HG03060 (cell line): ENCODE results near the gene MINAR1.

ENCODE experiments used
- ATAC-seq: cut with Tn5 transposase; IDR thresholded peaks from one replicate; pipeline ENCODE4 v1.9.1; 2021; ENCODE audit warnings: low read depth, moderate number of reproducible peaks; ENCODE audit not compliant: unreplicated experiment

Gene MINAR1

DNA sequence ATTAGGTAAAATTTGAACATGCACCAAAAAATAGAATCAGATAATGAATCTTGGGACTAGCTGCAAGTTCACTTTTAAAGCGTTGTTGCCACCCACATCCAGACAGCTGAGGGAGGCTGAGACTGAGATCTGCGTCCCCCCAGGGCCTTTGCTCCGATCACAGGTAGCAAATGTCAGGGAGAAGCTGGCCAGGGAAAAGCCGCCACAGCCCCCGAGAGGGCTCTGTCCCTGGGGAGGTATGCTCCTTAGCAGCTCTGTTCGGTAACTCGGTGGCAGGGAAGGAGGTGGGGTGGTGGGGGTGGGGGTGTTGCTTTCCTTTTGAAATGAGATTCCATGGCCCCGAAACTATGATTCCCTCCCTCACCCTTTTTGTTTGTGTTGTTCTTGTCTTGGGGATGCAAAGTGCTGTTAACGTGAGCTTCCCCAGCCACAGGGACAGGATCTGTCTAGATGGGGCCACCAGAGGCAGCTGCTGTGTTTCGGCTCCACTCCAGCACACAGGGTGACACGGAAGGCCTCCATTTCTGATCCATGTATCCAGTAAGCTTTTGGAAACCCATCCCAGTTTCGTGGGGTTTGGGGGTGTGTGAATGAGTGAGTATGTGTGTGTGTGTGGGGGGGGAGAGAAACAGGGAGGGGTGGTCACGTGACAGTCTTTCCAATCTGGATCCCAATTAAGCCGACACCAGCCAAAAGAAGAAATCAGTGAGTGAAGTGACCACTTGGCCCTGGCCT, 1.1 kb upstream of the MINAR1 start:
- ATAC-seq, result no peak

DNA sequence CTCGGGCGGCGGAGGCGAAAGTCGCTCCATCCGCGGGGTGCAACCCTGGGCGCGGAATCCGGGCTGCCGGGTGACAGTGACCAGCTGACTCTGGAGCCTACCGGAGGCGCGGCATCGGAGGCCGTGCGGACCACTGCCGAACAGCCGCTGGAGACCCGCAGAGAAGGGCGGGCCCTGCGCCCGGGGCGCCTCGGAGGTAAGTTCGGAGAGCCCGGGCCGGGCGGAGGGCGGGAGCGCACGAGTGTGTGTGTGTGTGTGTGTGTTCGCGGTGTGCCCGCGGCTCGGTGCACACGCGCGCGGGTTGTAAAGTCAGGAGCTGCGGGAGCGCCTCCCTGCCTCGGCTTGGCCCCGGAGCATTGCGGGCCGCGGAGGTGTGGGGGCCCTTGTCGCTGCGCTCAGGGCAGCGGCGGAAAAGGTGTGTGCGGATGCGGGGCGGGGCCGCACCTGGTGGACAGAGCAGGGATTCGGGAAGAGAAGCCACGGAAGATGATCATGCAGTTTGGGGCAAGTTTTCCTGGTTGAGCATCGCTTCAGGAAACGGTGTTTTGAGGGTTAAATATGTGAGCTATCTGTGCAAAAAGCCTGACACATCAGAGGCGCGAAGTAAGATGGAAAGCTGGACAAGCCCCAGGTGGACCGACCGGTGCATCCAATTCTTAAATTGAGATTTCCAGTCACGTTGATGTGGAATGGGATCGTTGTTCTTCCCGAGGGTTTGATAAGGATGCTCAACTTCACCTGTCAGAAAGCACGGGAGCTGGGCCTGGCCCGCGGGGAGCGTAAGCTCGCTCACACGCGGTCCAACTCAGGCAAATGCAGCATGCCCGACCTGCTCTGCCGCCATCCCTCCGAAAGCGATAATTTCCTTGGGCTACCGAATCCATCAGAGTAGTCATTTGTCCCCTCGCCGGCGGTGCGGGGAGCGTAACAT, 474 bp downstream of the MINAR1 start:
- ATAC-seq, result no peak

DNA sequence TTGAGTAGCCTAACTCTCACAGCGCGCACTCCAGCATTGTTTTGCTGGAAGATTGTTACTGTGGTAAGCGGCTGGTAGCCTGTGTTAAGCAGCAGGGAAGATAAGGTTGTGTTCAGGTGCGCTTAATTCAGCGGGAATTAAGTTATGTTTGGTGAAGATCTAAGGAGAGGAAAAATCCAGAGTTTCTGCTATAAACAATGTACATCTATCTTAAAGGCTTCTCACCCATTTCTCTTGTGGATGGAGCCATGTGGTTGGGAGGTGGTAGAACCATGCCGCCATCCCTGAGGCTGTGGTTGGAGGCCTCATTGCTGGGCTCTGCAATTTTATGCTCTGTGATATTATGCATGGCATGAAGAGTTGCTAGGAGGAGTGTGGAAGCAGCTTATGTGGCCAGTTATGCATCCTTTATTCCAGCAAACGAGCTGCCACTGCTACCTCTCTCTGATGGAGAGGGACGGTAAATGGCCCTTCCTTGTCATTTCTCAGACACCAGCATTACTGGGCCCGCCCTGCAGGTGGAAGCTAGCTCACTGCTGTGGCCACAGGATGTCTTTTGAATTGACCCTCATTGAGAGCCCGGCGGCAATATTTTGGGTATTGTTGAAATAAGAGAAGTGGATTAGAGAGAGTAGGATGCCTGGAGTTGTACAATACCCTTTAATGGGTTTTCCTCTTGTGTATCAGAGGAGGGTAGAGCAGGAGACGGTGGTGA, 1.3 kb downstream of the MINAR1 start:
- ATAC-seq, result no peak

DNA sequence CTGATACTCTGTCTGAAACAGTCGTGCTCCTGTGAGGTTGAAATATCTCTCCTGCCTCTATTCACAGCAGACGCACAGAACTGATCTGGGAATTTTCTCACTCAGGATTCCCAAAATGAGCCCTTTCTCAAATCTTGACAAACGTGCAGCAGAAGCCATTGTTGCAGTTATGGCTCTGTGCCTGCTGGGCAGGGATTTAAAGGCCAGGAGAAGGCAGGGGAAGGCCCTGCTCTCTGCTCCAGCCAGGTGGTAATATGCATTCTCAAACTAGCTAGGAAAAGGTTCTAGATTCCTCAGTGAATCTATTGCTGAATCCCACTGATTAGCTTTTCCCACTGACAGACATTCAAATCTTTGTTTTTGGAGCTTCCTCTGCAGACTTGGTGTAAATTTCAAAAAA, 2.2 kb downstream of the MINAR1 start:
- no peak for ATAC-seq

DNA sequence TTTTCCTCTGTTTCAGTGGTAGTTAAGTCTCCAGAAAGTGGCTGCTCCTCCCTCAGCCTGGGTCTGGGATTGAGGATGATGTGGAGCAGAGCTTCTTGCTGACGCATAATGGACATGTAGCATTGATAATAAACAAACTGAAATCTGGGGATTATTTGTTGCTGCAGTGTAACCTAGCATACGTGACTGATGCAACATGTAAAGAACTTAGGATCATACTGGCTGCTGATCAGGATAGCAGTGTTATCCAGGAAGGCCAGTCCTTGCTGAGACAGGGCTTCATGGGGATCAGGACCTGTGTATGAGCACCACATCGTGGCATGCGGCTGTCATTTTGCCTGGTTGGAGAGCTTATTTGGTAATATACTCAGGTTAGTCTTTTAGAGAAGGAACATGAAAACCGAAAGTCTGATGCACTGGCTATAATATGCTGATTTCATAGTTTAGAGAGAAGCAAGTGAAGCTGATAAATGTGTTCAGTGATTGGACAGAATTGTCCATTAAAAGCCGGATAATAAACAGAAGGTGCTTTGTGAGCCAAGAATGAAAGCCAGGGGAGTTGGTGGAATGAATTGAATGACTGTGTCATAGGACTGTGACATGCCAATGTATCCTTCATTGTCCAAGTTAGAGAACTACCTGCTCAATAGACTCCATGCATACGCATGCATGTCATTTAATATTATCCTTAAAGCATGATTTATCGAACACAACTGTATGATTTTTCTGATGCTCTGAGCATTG, 4.1 kb downstream of the MINAR1 start:
- ATAC-seq, result no peak

DNA sequence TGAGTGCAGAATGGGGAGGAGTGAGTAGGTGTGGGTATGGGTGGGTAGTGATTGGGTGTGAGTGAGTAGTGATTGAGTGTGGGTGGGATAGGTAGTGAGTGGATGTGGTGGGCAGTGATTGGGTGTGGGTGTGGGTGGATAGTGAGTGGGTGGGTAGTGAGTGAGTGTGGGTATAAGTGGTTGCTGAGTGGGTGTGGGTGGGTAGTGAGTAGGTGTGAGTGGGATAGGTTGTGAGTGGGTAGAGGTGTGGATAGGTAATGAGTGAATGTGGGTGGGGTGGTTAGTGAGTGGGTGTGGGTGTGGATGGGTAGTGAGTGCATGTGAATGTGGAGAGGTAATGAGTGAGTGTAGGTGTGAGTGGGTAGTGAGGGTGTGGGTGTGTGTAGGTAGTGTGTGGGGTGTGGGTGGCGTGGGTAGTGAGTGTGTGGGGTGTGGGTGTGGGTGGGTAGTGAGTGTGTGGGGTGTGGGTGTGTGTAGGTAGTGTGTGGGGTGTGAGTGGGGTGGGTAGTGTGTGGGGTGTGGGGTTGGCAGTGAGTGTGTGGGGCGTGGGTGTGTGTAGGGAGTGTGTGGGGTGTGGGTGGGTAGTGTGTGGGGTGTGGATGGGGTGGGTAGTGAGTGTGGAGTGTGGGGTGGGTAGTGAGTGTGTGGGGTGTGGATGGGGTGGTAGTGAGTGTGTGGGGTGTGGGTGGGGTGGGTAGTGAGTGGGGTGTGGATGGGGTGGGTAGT, 5.3 kb downstream of the MINAR1 start:
- ATAC-seq, result no peak

DNA sequence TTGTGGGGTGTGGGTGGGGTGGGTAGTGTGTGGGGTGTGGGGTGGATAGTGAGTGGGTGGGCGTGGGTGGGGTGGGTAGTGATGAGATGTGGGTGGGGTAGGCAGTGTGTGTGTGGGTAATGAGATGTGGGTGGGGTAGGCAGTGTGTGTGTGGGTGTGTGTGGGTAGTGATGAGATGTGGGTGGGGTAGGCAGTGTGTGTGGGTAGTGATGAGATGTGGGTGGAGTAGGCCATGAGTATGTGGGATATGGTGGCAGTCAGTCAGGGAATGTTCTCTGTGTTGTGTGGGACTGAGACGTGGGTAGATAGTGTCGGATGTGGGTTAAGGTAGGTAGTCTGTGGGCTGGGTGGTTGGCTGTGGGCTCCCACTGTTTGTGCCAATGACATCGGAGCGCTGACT, 7.1 kb downstream of the MINAR1 start:
- no peak for ATAC-seq

DNA sequence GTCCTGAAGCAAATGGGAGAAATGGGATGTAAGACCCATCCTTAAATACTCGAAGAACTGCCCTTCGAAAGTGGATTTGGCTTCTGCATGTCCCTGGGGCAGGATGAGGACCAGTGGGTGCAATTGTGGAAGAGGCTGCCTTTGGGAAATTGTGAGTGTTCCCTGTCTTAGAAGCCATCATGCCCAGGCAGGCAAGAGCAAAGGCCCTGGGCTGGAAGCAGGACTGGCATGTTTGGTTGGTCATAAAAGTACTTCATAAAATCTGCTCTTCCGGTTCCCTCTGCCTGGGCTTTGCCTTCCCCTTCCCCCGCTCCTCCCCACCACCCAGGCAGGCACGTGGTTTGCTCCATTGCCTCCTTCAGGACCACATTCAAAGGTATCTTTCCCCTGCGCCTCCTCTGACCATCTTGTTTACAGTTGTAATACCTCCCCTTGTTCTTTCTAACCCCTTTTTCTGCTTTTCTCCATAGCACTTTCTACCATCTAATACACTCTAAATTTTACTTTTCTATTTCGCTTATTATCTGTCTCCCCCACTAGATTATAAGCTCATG, 8.3 kb downstream of the MINAR1 start:
- no peak for ATAC-seq

DNA sequence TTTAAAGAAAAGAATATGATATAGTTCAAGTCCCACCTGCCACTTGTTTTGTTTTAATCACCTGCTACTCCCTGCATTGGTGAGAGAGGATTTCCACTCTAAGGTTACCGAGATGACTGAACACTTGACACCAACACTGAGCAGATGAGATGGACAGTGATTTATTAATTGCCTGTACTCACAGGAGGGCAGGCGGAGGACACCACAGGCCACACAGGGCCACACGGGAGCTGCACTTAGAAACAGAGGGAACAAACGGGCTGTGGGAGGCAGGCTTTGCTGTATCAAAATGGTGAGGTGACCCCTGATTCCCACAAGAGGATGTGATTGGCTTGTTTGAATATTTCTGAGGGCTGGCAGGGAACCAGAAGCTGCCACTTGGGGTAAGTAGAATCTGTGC, 10.8 kb downstream of the MINAR1 start:
- no peak for ATAC-seq

DNA sequence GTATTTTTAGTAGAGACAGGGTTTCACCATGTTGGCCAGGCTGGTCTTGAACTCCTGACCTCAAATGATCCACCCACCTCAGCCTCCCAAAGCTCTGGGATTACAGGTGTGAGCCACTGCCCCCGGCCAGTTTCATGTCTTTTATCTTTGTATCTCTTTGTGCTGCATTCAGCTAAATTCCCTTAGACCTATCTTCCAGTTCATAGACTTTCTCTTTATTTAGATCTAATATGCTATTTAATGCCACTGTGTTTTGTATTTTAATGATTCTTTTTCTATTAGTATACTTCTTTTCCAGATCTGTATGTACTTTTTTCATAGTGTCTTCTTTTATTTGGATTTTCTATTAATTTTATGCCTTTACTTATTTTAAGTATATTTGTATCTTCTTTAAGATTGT, 14.9 kb downstream of the MINAR1 start:
- no peak for ATAC-seq

DNA sequence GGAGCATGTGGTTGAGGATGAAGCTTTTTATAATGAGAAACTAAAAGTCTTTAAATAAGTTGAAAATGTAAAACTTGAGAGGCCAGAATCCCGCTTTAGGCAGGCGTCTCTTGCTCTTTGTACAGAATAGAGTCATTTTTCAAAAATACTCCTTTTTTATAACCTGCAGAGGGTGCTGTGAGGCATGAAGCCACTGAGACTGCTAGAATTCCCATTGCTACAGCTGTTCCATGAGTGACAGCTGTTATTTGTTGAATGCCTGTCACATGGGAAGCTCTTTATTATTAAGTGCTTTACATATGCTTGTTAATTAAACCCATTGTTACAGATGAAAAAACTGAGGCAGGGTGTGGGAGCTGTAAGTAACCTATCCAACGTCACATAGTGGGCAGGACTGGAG, 18.5 kb downstream of the MINAR1 start:
- ATAC-seq, result no peak

DNA sequence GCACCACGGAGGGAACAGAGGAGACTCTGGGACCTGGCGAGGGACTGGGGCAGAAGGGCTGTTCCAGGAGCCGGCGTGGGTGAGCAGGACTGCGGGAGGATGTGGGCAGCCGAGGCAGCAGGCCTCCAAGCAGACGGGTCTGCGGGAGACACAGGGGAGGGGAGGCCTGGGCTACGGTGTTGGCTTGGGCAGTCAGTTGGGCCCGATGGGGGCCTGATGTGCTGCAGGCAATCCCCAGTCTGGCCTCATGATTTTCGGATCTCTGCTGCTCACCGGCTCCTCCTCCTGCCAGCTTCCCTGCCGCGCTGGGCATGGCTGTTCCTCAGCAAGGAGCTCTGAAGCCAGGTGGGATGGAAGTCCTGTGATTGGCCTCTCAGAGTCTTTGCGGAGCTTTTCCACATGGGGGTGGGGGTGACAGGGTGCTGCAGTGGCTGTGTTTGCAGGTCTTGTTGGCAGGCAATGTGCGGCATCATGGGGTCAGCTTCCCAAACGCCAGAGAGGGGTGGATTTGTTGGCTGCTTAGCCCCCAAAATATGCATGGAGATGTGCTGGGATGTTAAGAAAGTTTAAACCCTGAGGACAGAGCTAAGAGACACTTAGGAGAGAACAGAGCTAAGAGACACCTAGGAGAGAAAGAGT, 19.3 kb downstream of the MINAR1 start:
- ATAC-seq, result no peak

DNA sequence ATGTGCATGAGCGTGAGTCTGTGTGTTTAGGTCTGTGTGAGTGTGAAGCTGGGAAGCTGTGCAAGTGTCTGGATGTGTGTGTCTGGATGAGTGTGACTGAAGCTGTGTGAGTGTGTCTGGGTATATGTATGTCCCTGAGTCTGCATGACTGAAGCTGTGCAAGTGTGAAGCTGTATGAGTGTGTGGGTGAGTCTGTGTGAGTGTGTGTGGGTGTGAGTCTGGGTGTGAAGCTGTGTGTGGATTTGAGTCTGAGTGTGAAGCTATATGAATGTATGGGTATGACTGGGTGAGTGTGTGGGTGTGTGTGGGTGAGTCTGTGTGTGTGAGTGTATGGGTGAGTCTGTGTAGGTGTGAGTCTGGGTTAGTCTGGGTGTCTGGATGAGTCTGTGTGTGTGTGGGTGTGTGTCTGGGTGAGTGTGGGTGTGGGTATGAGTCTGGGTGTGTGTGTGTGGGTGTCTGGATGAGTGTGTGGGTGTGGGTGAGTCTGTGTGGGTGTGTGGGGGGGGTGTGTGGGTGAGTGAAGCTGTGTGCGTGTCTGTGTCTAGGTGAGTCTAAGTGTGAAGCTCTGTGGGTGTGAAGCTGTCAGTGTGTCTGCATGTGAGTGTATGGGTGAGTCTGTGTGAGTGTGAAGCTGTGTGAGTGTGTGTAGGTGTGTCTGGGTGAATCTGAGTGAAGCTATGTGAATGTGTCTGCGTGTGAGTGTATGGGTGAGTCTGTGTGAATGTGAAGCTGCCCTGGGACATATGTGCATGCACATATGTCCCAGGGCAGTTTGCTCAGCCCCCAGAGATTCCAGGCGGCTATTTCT, 20.3 kb downstream of the MINAR1 start:
- ATAC-seq, result no peak

DNA sequence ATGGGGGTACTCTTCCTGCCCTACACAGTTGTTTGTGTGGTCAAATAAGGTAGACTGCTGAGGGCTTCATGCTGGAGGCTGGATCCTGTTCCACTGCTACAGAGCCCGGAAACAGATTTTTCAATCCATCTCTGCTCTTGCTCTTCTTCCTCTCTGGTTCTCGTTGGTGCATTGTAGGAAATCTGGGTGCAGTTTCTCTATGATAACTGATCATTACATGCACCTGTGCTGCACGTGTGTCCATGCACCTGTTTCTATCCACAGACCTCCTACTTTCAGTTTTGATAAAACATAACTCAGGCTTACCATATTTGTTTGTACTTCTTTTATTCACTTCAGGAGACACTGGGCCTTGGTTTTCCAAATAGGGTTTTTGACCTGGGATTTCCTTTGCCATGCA, 21.3 kb downstream of the MINAR1 start:
- no peak for ATAC-seq

DNA sequence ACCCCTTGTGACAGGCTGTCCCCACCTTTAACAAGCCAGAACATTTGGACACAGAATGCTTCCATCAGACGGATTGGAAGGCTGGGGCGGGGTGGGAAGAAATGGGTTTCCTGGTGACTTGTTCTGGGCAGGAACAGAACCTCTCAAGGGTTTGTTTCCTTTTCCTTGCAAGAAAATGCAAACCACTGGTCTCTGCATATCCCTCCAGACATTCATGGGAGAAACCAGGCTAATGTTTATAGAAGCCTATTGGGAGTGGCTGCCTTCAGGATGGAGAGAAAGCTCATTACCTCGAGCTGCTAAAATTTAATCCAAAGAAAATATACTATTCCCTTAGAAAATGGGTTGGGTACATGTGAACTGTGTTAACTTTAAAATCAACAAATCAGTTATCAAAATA, 21.9 kb downstream of the MINAR1 start:
- ATAC-seq, result no peak

DNA sequence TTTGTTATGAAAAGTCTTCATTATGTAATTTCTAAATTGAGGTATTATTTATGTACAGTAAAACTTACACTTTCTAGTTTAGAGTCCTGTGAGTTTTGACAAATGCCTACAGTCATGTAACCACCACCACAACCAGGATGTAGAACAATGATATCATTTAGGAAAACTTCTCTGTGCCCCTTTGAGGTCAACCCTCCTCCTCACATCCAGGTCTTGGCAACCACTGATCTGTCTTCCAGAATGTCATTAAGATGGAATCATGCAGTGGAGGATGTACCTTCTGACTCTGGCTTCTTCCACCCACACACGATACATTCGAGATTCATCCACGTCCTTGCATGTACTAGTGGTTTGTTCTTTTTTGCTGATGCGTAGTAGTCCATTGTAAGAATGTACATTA, 23.2 kb downstream of the MINAR1 start:
- ATAC-seq, result no peak

DNA sequence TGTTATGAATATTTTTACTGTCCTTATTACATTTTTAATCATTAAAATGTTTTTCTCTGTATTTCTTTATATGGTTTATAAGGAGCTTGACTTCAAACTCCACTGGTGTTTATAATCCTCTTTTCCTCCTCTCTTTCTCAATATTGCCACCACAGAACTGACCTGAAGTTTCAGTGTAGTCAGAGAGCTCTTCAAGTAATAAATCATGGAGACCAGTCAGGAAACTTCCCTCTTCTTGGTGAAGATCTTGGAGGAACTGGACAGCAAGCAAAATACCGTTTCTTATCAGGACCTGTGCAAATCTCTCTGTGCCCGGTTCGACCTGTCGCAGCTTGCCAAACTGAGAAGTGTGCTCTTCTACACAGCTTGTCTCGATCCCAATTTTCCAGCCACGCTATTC, 23.8 kb downstream of the MINAR1 start:
- no peak for ATAC-seq

DNA sequence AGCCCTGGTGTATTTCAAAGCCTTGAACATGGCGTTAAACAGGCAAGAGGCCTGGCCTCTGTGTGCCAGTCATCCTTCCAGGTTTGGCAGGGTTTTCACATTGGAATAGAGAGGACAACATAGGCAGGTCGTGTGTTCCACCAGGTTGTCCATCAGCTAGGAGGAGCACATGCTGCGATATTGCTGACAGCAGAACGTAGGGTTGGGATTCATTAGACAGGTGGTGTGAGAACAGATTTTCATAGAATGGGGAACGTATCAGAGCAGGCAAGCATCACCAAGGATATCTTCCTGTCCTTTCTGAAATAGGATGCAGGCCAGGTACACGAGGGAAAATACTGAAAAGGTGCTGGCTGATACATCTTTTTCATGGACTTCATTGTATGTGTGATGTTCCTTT, 26.4 kb downstream of the MINAR1 start:
- ATAC-seq, result no peak
